SU-DHL-6 (cell line): ENCODE results near the gene SFMBT2.

Experiments used
- CTCF ChIP-seq: fragments of 200-600 bp; sonication (generic); IDR thresholded peaks from one replicate; pipeline ENCODE4 v1.5.1; 2017; ENCODE audit warnings: antibody characterized with exemption, mild to moderate bottlenecking, low read length, moderate library complexity; ENCODE audit not compliant: insufficient read depth, poor library complexity, severe bottlenecking
- EZH2phosphoT487 ChIP-seq: fragments of 200-600 bp; sonication (generic), shearing (Covaris generic); conservative IDR thresholded peaks from 2 replicates; pipeline ENCODE4 v1.6.1; 2018; ENCODE audit warnings: mild to moderate bottlenecking, antibody characterized with exemption, low read length, moderate library complexity, mixed read lengths

DNA sequence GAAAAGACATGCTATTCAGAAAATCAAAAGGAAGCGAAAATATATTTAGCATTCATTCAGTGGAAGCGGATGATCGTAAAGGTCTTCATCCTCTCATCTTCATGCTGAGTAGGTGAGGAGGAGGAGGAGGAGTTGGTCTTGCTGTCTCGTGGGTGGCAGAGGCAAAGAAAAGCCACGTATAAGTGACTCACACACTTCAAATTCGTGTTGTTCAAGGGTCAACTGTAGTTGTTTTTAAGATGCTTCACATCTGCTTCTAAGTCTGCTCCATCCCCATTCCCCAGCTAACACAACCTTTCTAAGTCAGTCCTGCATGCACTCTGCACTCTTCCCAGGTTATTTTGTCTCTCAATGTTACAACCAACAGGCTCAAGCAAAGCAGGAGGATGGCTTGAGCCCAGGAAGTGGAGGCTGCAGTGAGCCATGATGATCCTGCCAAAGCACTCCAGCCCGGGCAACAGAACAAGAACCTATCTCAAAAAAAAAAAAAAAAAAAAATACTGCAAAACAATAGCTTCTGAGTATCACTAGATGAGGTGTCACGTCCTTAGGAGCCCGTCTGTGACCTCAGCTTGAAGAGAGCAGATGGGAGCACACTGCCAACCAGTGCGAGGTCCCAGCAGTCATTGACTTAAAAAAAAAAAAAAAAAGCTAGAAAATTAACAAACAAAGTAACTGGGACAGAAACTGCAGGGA, 70.5 kb downstream of the SFMBT2 start:
- TF ChIP-seq CTCF (no peak), EZH2phosphoT487 (no peak)
